ENCODE results near the gene CARMIL3. TPM values are rescaled to one million over a fixed set of nuclear protein-coding genes. Genes with fewer than 3 reads are reported as not detected.

Gene CARMIL3
- total RNA-seq, 1 donor from 2014 or later: 0.77 TPM

GRCh38 chr14:24082411-24083080, 30.7 kb downstream of the CARMIL3 start:
- H3K9me3 Mint-ChIP-seq: no peaks in the 10 kb centered on the region
- Histone ChIP-seq H3F3A (ENCODE audit: low read depth) (peaks cover 22% of the 10 kb centered on the region), H3K4me1 (peaks cover 48% of the 10 kb centered on the region), H3K4me2 (peak overlapping the region; percentile 87), H3K27ac (no peak overlapping the region), H3K9me3 (ENCODE audit: low read depth) (no peaks in the 10 kb centered on the region), H3K79me2 (ENCODE audit: low read depth) (no peaks in the 10 kb centered on the region), H4K20me1 (ENCODE audit: low read depth) (no peaks in the 10 kb centered on the region), H3K4me3 (no peak overlapping the region), H3K9ac (no peak overlapping the region), H3K27me3 (peaks cover 39% of the 10 kb centered on the region), H2AFZ (replicated peaks) (no peak overlapping the region), H3K36me3 (no peaks in the 10 kb centered on the region)
- H3K4me3 Mint-ChIP-seq: peak overlapping the region; percentile 88
- H3K4me1 Mint-ChIP-seq: peaks cover 34% of the 10 kb centered on the region
- TF ChIP-seq EZH2phosphoT487 (IDR thresholded peaks at IDR 0.05) (no peak), EZH2 (IDR thresholded peaks at IDR 0.05) (no peak)
- TF ChIP-seq, protein P1, sequence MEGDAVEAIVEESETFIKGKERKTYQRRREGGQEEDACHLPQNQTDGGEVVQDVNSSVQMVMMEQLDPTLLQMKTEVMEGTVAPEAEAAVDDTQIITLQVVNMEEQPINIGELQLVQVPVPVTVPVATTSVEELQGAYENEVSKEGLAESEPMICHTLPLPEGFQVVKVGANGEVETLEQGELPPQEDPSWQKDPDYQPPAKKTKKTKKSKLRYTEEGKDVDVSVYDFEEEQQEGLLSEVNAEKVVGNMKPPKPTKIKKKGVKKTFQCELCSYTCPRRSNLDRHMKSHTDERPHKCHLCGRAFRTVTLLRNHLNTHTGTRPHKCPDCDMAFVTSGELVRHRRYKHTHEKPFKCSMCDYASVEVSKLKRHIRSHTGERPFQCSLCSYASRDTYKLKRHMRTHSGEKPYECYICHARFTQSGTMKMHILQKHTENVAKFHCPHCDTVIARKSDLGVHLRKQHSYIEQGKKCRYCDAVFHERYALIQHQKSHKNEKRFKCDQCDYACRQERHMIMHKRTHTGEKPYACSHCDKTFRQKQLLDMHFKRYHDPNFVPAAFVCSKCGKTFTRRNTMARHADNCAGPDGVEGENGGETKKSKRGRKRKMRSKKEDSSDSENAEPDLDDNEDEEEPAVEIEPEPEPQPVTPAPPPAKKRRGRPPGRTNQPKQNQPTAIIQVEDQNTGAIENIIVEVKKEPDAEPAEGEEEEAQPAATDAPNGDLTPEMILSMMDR (IDR thresholded peaks at IDR 0.05): no peak
- H3K27me3 Mint-ChIP-seq (ENCODE audit: insufficient read depth, low read depth): peaks cover 41% of the 10 kb centered on the region
- no peak overlapping the region for H3K27ac Mint-ChIP-seq
- DNase-seq (ENCODE audit: low spot score): no peak
- H3K36me3 Mint-ChIP-seq: no peaks in the 10 kb centered on the region

- Mint-ChIP-seq H3K4me3 (no peak overlapping the region), H3K9me3 (no peaks in the 10 kb centered on the region), H3K36me3 (no peaks in the 10 kb centered on the region), H3K4me1 (peaks cover 27% of the 10 kb centered on the region), H3K27ac (no peak overlapping the region), H3K27me3 (ENCODE audit: insufficient read depth, low read depth) (peaks cover 35% of the 10 kb centered on the region)
- Histone ChIP-seq H4K20me1 (ENCODE audit: low read depth) (no peaks in the 10 kb centered on the region), H3K79me2 (ENCODE audit: low read depth) (no peaks in the 10 kb centered on the region), H3K27ac (no peak overlapping the region), H3K4me2 (no peak overlapping the region), H2AFZ (replicated peaks) (no peak overlapping the region), H3K9ac (no peak overlapping the region), H3K9me3 (ENCODE audit: low read depth) (no peaks in the 10 kb centered on the region), H3K4me1 (peaks cover 42% of the 10 kb centered on the region), H3K4me3 (no peak overlapping the region), H3K27me3 (peaks cover 39% of the 10 kb centered on the region), H3F3A (ENCODE audit: low read depth) (peaks cover 22% of the 10 kb centered on the region), H3K36me3 (no peaks in the 10 kb centered on the region)
- TF ChIP-seq, protein P1 (IDR thresholded peaks at IDR 0.05): no peak
- TF ChIP-seq EZH2 (IDR thresholded peaks at IDR 0.05): no peak
- TF ChIP-seq EZH2phosphoT487 (IDR thresholded peaks at IDR 0.05): no peak
- DNase-seq (ENCODE audit: low spot score): no peak
Observed at GRCh38 chr14:24083462-24083861, 31.7 kb downstream of the CARMIL3 start.

- Histone ChIP-seq H3K9me3 (ENCODE audit: low read depth) (no peaks in the 10 kb centered on the region), H3K27ac (no peak overlapping the region), H2AFZ (replicated peaks) (no peak overlapping the region), H3K27me3 (peaks cover 39% of the 10 kb centered on the region), H3K4me2 (no peak overlapping the region), H3K9ac (no peak overlapping the region), H3F3A (ENCODE audit: low read depth) (peaks cover 14% of the 10 kb centered on the region), H3K4me1 (peaks cover 32% of the 10 kb centered on the region), H3K36me3 (no peaks in the 10 kb centered on the region), H3K79me2 (ENCODE audit: low read depth) (no peaks in the 10 kb centered on the region), H4K20me1 (ENCODE audit: low read depth) (no peaks in the 10 kb centered on the region), H3K4me3 (no peak overlapping the region)
- DNase-seq (ENCODE audit: low spot score): no peak
- no peak overlapping the region for H3K4me3 Mint-ChIP-seq
- H3K27me3 Mint-ChIP-seq (ENCODE audit: insufficient read depth, low read depth): peaks cover 35% of the 10 kb centered on the region
- TF ChIP-seq, protein P1 (IDR thresholded peaks at IDR 0.05): no peak
- no peak for TF ChIP-seq EZH2phosphoT487 (IDR thresholded peaks at IDR 0.05)
- no peak for TF ChIP-seq EZH2 (IDR thresholded peaks at IDR 0.05)
- no peaks in the 10 kb centered on the region for H3K36me3 Mint-ChIP-seq
- H3K4me1 Mint-ChIP-seq: peaks cover 21% of the 10 kb centered on the region
- H3K9me3 Mint-ChIP-seq: no peaks in the 10 kb centered on the region
- no peak overlapping the region for H3K27ac Mint-ChIP-seq
Observed at GRCh38 chr14:24084440-24084839, 32.6 kb downstream of the CARMIL3 start.

Measured in neural progenitor cell (in vitro differentiated cells).